Aorta (tissue), 5 donors: ENCODE measurements around the gene DCBLD1. TPM values are rescaled to one million over a fixed set of nuclear protein-coding genes. Genes with fewer than 3 reads are reported as not detected.

Experiments
- ATAC-seq: fragments of 200-7000 bp; cut with Tn5 transposase; one replicate; pipeline ENCODE4 v1.9.1; 2022; ENCODE audit warnings: moderate library complexity; ENCODE audit not compliant: low FRiP score
- DNase-seq, 2 donors: peaks; one replicate each; pipeline ENCODE4 v3.0.0-alpha.2; 2020
- H3K27ac ChIP-seq, 2 donors: one replicate each; pipeline ENCODE4 v1.5.1; 2013; ENCODE audit warnings: low read length in 2 of 2, mild to moderate bottlenecking in 2 of 2, moderate library complexity in 2 of 2, control low read depth in 1 of 2, inconsistent platforms in 1 of 2, low read depth in 1 of 2
- H3K27me3 ChIP-seq, 2 donors: one replicate each; pipeline ENCODE4 v1.6.1; 2013; ENCODE audit warnings: control low read depth in 1 of 2, low read length in 1 of 2, mild to moderate bottlenecking in 1 of 2, moderate library complexity in 1 of 2; ENCODE audit not compliant: insufficient read depth in 2 of 2, control insufficient read depth in 1 of 2
- H3K36me3 ChIP-seq, 2 donors: one replicate each; pipeline ENCODE4 v1.6.1; 2013; ENCODE audit warnings: control low read depth in 1 of 2, low read length in 1 of 2, mild to moderate bottlenecking in 1 of 2; ENCODE audit not compliant: insufficient read depth in 2 of 2, control insufficient read depth in 1 of 2
- H3K4me1 ChIP-seq, 2 donors: one replicate each; pipeline ENCODE4 v1.6.1; 2013; ENCODE audit warnings: low read length in 2 of 2, control low read depth in 1 of 2, mild to moderate bottlenecking in 1 of 2, moderate library complexity in 1 of 2; ENCODE audit not compliant: insufficient read depth in 2 of 2, control insufficient read depth in 1 of 2
- H3K4me3 ChIP-seq, 2 donors: one replicate each; pipeline ENCODE4 v1.5.1; 2013; ENCODE audit warnings: low read length in 2 of 2, control low read depth in 1 of 2, mild to moderate bottlenecking in 1 of 2
- H3K9me3 ChIP-seq: one replicate; pipeline ENCODE4 v1.6.1; 2013; ENCODE audit warnings: mild to moderate bottlenecking, low read length; ENCODE audit not compliant: control insufficient read depth
- WGBS, 2 donors: extraction: QIAGEN DNeasy Blood & Tissue Kit; methylation state at CpG; one replicate each; pipeline ENCODE4 v1.1.7; 2013; 5-methylcytosine and 5-hydroxymethylcytosine counted together
- intact Hi-C, 2 donors: fragments of 100-400 bp; cut with DNase I; formaldehyde crosslinking; loops; one replicate each; pipeline versions ENCODE4 v1.14.2 to v1.15.0; 2022
- polyA plus RNA-seq, 2 donors: library from polyadenylated mRNA; stranded (reverse); fragments of 200-250 nt; gene quantifications; one replicate each; pipeline ENCODE4 v1.2.3, GENCODE V29; 2013
- total RNA-seq, 2 donors: library from RNA; stranded (reverse); fragmentation: NEBNext Ultra II Directional; extraction: Animal tissue kit (Norgen Biotek cat#: 25700); gene quantifications; one replicate each; pipeline ENCODE4 v1.2.1, GENCODE V29; 2021
- donor health status: healthy with polysubstance abuse.
- donor health status: Bipolar disorder and iron deficiency.
- donor health status: DM: no; HTN: no; CAD: no.
- donor health status: DM: no; HTN: no; CAD: no.
- donor health status: DM: yes; HTN: yes; CAD: no.

DCBLD1 gene
- total and polyA plus RNA-seq, 4 donors = 2.4 to 16.8 (median 12.4) TPM

GRCh38 chr6:117481278-117481925, 1.1 kb upstream of the DCBLD1 start:
- no peaks in the 10 kb centered on the region for H3K27me3 ChIP-seq
- H3K4me3 ChIP-seq = no peak overlapping the region
- peak overlapping the region in 1 of 2 donors; percentile 6 for H3K27ac ChIP-seq
- H3K9me3 ChIP-seq = no peaks in the 10 kb centered on the region
- H3K4me1 ChIP-seq = no peaks in the 10 kb centered on the region
- H3K36me3 ChIP-seq = no peaks in the 10 kb centered on the region
- intact Hi-C loops = loop anchor here in 1 of 2 donors (5.0 kb wide), 1 partner anchor 1416 kb away; no protein-coding TSS in a partner anchor
- DNase-seq (no peak), ATAC-seq (peak; percentile 11)
- WGBS, 2 donors = 36 to 42% methylated on average over 22 of the region's 22 CpGs

- intact Hi-C loops = loop anchor here in 1 of 2 donors (2.0 to 5.0 kb wide), 2 partner anchors 67 to 1415 kb away; no protein-coding TSS in a partner anchor
- Histone ChIP-seq H3K27me3 (no peaks in the 10 kb centered on the region), H3K4me1 (no peaks in the 10 kb centered on the region), H3K27ac (peak overlapping the region; percentile 50 to 77), H3K9me3 (no peaks in the 10 kb centered on the region), H3K36me3 (no peaks in the 10 kb centered on the region), H3K4me3 (no peak overlapping the region)
- DNase-seq = no peak
- no peak for ATAC-seq
- WGBS, 2 donors = 42 to 43% methylated on average over 2 of the region's 2 CpGs
Measured at GRCh38 chr6:117481926-117482239, 591 bp upstream of the DCBLD1 start.

GRCh38 chr6:117483004-117483644, 650 bp downstream of the DCBLD1 start:
- Histone ChIP-seq H3K27ac (peak overlapping the region in 1 of 2 donors; percentile 89), H3K27me3 (no peaks in the 10 kb centered on the region), H3K9me3 (no peaks in the 10 kb centered on the region), H3K4me3 (peak overlapping the region; percentile 50 to 72), H3K4me1 (no peaks in the 10 kb centered on the region), H3K36me3 (no peaks in the 10 kb centered on the region)
- peak; percentile 75 for ATAC-seq
- 0 to 1% methylated on average over 32 to 46 of the region's 46 CpGs for WGBS, 2 donors
- intact Hi-C loops = loop anchor here in 1 of 2 donors (2.0 to 5.0 kb wide), 2 partner anchors 66 to 1414 kb away; no protein-coding TSS in a partner anchor
- DNase-seq = peak; percentile 76 to 87

GRCh38 chr6:117483645-117484016, 1.2 kb downstream of the DCBLD1 start:
- no peaks in the 10 kb centered on the region for H3K9me3 ChIP-seq
- peak overlapping the region in 1 of 2 donors; percentile 89 for H3K27ac ChIP-seq
- H3K4me1 ChIP-seq = no peaks in the 10 kb centered on the region
- H3K4me3 ChIP-seq = peak overlapping the region; percentile 50 to 72
- WGBS, 2 donors = 1% methylated on average over 7 of the region's 7 CpGs
- ATAC-seq (no peak), DNase-seq (no peak)
- no peaks in the 10 kb centered on the region for H3K36me3 ChIP-seq
- H3K27me3 ChIP-seq = no peaks in the 10 kb centered on the region
- intact Hi-C loops = loop anchor here in 1 of 2 donors (2.0 to 5.0 kb wide), 2 partner anchors 65 to 1414 kb away; no protein-coding TSS in a partner anchor

- intact Hi-C loops = loop anchor here in 1 of 2 donors (5.0 kb wide), 1 partner anchor 1413 kb away; no protein-coding TSS in a partner anchor
- Histone ChIP-seq H3K36me3 (no peaks in the 10 kb centered on the region), H3K27ac (no peak overlapping the region)
Measured at GRCh38 chr6:117484052-117484646, 1.7 kb downstream of the DCBLD1 start.

GRCh38 chr6:117485433-117485832, 3.0 kb downstream of the DCBLD1 start:
- Histone ChIP-seq H3K9me3 (no peaks in the 10 kb centered on the region), H3K36me3 (no peaks in the 10 kb centered on the region), H3K27ac (no peak overlapping the region), H3K27me3 (no peaks in the 10 kb centered on the region), H3K4me3 (no peak overlapping the region), H3K4me1 (no peaks in the 10 kb centered on the region)
- DNase-seq (no peak), ATAC-seq (no peak)
- intact Hi-C loops = no loop called here

More at GRCh38 chr6:117484052-117484646, 1.7 kb downstream of the DCBLD1 start:
- WGBS, 2 donors = 55 to 64% methylated on average over 8 of the region's 8 CpGs
- DNase-seq = no peak
- no peaks in the 10 kb centered on the region for H3K9me3 ChIP-seq
- no peaks in the 10 kb centered on the region for H3K27me3 ChIP-seq
- H3K4me1 ChIP-seq = no peaks in the 10 kb centered on the region
- no peak for ATAC-seq
- H3K4me3 ChIP-seq = peak overlapping the region; percentile 50 to 72

- ATAC-seq (no peak), DNase-seq (no peak)
- H3K4me3 ChIP-seq = no peak overlapping the region
- H3K27ac ChIP-seq = no peak overlapping the region
- no peaks in the 10 kb centered on the region for H3K9me3 ChIP-seq
- intact Hi-C loops = no loop called here
- WGBS, 2 donors = 95 to 97% methylated on average over 7 of the region's 7 CpGs
- no peaks in the 10 kb centered on the region for H3K27me3 ChIP-seq
- no peaks in the 10 kb centered on the region for H3K36me3 ChIP-seq
- H3K4me1 ChIP-seq = no peaks in the 10 kb centered on the region
Measured at GRCh38 chr6:117487821-117488220, 5.3 kb downstream of the DCBLD1 start.

GRCh38 chr6:117489003-117489402, 6.5 kb downstream of the DCBLD1 start:
- no peak overlapping the region for H3K4me3 ChIP-seq
- intact Hi-C loops = no loop called here
- H3K9me3 ChIP-seq = no peaks in the 10 kb centered on the region
- DNase-seq (no peak), ATAC-seq (no peak)
- no peak overlapping the region for H3K27ac ChIP-seq
- H3K4me1 ChIP-seq = no peaks in the 10 kb centered on the region
- WGBS, 2 donors = 95 to 100% methylated on average over 2 of the region's 2 CpGs
- no peaks in the 10 kb centered on the region for H3K27me3 ChIP-seq
- H3K36me3 ChIP-seq = no peaks in the 10 kb centered on the region
